Neutrophil (primary cell): ENCODE data around the gene CAMKK2.

ENCODE experiments used
- H3K27ac ChIP-seq: fragments of 200-600 bp; sonication (generic); 2 replicates; pipeline ENCODE4 v1.5.1; 2016; ENCODE audit warnings: mild to moderate bottlenecking, moderate library complexity
- H3K27me3 ChIP-seq: fragments of 200-600 bp; sonication (generic); 2 replicates; pipeline ENCODE4 v1.6.0; 2016; ENCODE audit warnings: mild to moderate bottlenecking
- H3K36me3 ChIP-seq: fragments of 200-600 bp; sonication (generic); 2 replicates; pipeline ENCODE4 v1.5.1; 2017
- H3K4me1 ChIP-seq, 2 experiments: fragments of 200-600 bp in 1 of 2; sonication (generic) in 1 of 2; 1 replicate in 1 of 2; 2 replicates in 1 of 2; pipeline versions ENCODE4 v1.5.1 to v1.6.1; 2013 to 2016; ENCODE audit warnings: low read depth in 1 of 2, low read length in 1 of 2, mild to moderate bottlenecking in 1 of 2, moderate library complexity in 1 of 2; ENCODE audit not compliant: control insufficient read depth in 1 of 2, insufficient read depth in 1 of 2
- H3K4me3 ChIP-seq, 2 experiments: fragments of 200-600 bp in 1 of 2; sonication (generic) in 1 of 2; 1 replicate in 1 of 2; 2 replicates in 1 of 2; pipeline ENCODE4 v1.5.1; 2013 to 2016; ENCODE audit warnings: low read depth in 1 of 2, low read length in 1 of 2, mild to moderate bottlenecking in 1 of 2, moderate library complexity in 1 of 2
- H3K9me3 ChIP-seq: fragments of 200-600 bp; sonication (generic); 2 replicates; pipeline ENCODE4 v1.5.1; 2016
- TF ChIP-seq, protein P1 (sequence below): fragments of 200-600 bp; sonication (generic); IDR thresholded peaks from 2 replicates; pipeline ENCODE4 v1.5.1; 2016; ENCODE audit warnings: antibody characterized with exemption

Gene CAMKK2

GRCh38 chr12:121333747-121334146 is 37.2 kb upstream of the CAMKK2 start:
- H3K9me3 ChIP-seq: no peaks in the 10 kb centered on the region
- no peaks in the 10 kb centered on the region for H3K27me3 ChIP-seq
- H3K4me3 ChIP-seq: no peak overlapping the region
- TF ChIP-seq, protein P1, sequence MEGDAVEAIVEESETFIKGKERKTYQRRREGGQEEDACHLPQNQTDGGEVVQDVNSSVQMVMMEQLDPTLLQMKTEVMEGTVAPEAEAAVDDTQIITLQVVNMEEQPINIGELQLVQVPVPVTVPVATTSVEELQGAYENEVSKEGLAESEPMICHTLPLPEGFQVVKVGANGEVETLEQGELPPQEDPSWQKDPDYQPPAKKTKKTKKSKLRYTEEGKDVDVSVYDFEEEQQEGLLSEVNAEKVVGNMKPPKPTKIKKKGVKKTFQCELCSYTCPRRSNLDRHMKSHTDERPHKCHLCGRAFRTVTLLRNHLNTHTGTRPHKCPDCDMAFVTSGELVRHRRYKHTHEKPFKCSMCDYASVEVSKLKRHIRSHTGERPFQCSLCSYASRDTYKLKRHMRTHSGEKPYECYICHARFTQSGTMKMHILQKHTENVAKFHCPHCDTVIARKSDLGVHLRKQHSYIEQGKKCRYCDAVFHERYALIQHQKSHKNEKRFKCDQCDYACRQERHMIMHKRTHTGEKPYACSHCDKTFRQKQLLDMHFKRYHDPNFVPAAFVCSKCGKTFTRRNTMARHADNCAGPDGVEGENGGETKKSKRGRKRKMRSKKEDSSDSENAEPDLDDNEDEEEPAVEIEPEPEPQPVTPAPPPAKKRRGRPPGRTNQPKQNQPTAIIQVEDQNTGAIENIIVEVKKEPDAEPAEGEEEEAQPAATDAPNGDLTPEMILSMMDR: no peak
- no peak overlapping the region for H3K27ac ChIP-seq
- peaks cover 51% of the 10 kb centered on the region for H3K36me3 ChIP-seq
- peaks cover 0 to 3% of the 10 kb centered on the region in 2 experiments for H3K4me1 ChIP-seq

DNA sequence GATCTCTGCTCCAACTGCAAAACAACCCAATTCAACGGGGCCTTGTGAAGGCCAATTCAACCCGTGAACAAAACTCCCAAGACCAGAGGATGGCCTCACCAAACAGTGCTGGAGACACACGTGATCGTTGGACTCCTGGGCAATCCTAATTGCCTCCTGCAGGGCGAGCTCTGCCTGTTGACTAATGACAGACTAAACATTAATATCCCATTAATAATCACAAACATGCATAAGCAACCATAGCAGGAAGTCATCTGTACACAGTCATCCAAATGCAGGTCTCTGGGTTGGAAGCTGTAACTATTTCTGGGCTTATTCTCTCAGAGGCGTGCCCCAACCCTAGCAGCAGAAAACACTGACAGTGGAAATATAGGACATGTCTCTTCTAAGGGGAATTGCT is 34.7 kb upstream of the CAMKK2 start:
- Histone ChIP-seq H3K36me3 (peaks cover 62% of the 10 kb centered on the region), H3K9me3 (no peaks in the 10 kb centered on the region), H3K27ac (no peak overlapping the region), H3K4me3 (no peak overlapping the region), H3K4me1 (peaks cover 4 to 5% of the 10 kb centered on the region in 2 experiments), H3K27me3 (no peaks in the 10 kb centered on the region)
- TF ChIP-seq, protein P1: no peak

GRCh38 chr12:121330692-121331091 is 34.2 kb upstream of the CAMKK2 start:
- Histone ChIP-seq H3K4me3 (no peak overlapping the region), H3K36me3 (peaks cover 60% of the 10 kb centered on the region), H3K4me1 (peaks cover 9 to 11% of the 10 kb centered on the region in 2 experiments), H3K27me3 (no peaks in the 10 kb centered on the region), H3K9me3 (no peaks in the 10 kb centered on the region), H3K27ac (no peak overlapping the region)
- TF ChIP-seq, protein P1: no peak

DNA sequence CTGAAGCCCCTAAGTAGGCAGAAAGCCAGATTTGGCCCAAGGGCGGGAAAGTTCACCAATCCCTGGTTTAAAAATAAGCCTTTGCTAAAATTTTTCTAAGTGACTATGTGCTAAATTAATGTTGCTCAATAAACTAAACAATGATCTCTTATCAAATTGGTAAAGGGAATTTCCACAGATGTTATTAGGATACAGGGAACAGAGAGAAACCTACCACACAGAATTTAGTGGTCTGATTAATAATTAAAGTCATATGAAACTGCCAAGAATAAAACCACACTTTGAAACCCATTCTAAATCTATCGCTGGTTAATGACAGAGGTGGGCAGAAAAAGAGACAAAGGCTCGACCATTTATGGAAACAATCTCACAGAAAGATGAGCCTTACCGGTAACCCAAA is 33.7 kb upstream of the CAMKK2 start:
- Histone ChIP-seq H3K27ac (no peak overlapping the region), H3K9me3 (no peaks in the 10 kb centered on the region), H3K4me1 (peaks cover 10 to 13% of the 10 kb centered on the region in 2 experiments), H3K4me3 (no peak overlapping the region), H3K27me3 (no peaks in the 10 kb centered on the region), H3K36me3 (peaks cover 56% of the 10 kb centered on the region)
- TF ChIP-seq, protein P1: no peak

GRCh38 chr12:121328620-121329019 is 32.1 kb upstream of the CAMKK2 start:
- Histone ChIP-seq H3K4me3 (no peak overlapping the region), H3K36me3 (peaks cover 58% of the 10 kb centered on the region), H3K27ac (no peak overlapping the region), H3K27me3 (no peaks in the 10 kb centered on the region), H3K4me1 (peaks cover 10% of the 10 kb centered on the region in 2 experiments), H3K9me3 (no peaks in the 10 kb centered on the region)
- TF ChIP-seq, protein P1: no peak
